GDM1 (cell line): ENCODE results near the gene HELLS.
A peak's percentile ranks its signal among the peaks of the same experiment; 100 is the strongest.
"Not testable (repeated sequence)": the region's sequence is repeated elsewhere in the genome, so short reads cannot be mapped to it uniquely, and the experiment has no call there.

ENCODE experiments used
- DNase-seq: peaks from one replicate; lab custom pipeline; 2025; lab: John Stamatoyannopoulos, UW

Gene HELLS

GRCh38 chr10:94545391-94546048 is at the start of gene HELLS:
Gene HELLS, plus strand, starts transcription at chr10:94545788. Its CDS starts 134 bp downstream, at chr10:94545922.
- DNase-seq: peak; percentile 62

GRCh38 chr10:94496010-94496409 is 49.6 kb upstream of the HELLS start:
- no peak for DNase-seq

GRCh38 chr10:94496646-94497045 is 48.9 kb upstream of the HELLS start:
- DNase-seq: no peak

GRCh38 chr10:94500063-94500462 is 45.5 kb upstream of the HELLS start:
- DNase-seq: no peak

GRCh38 chr10:94521276-94522250 is 24.0 kb upstream of the HELLS start:
- no peak for DNase-seq

- no peak for DNase-seq
Observed at GRCh38 chr10:94524146-94524545, 21.4 kb upstream of the HELLS start.

GRCh38 chr10:94524711-94525110 is 20.9 kb upstream of the HELLS start:
- DNase-seq: no peak

GRCh38 chr10:94531550-94531949 is 14.0 kb upstream of the HELLS start:
- not testable (repeated sequence) for DNase-seq

GRCh38 chr10:94533027-94533426 is 12.6 kb upstream of the HELLS start:
- DNase-seq: no peak

- not testable (repeated sequence) for DNase-seq
Observed at GRCh38 chr10:94542282-94542681, 3.3 kb upstream of the HELLS start.

- no peak for DNase-seq
Observed at GRCh38 chr10:94546049-94546900, 687 bp downstream of the HELLS start.

- DNase-seq: no peak
Observed at GRCh38 chr10:94546901-94547185, 1.3 kb downstream of the HELLS start.

- DNase-seq: no peak
Observed at GRCh38 chr10:94549221-94549620, 3.6 kb downstream of the HELLS start.

GRCh38 chr10:94567714-94568307 is 22.2 kb downstream of the HELLS start:
- not testable (repeated sequence) for DNase-seq

GRCh38 chr10:94571081-94571480 is 25.5 kb downstream of the HELLS start:
- DNase-seq: no peak

- DNase-seq: no peak
Observed at GRCh38 chr10:94571528-94571927, 25.9 kb downstream of the HELLS start.

- no peak for DNase-seq
Observed at GRCh38 chr10:94578790-94579189, 33.2 kb downstream of the HELLS start.

GRCh38 chr10:94583124-94583523 is 37.5 kb downstream of the HELLS start:
- DNase-seq: no peak

GRCh38 chr10:94591461-94592205 is 46.0 kb downstream of the HELLS start:
- no peak for DNase-seq

- no peak for DNase-seq
Observed at GRCh38 chr10:94602729-94603515, 57.3 kb downstream of the HELLS start.
